GM23248 (cell line): ENCODE measurements around the gene HIP1.
"Not testable (repeated sequence)": the region's sequence is repeated elsewhere in the genome, so short reads cannot be mapped to it uniquely, and the experiment has no call there.

ENCODE experiments used
- EZH2 ChIP-seq: fragments of 200-600 bp; sonication (generic); IDR thresholded peaks from 2 replicates; pipeline ENCODE4 v1.6.1; 2018; ENCODE audit warnings: antibody characterized with exemption, mild to moderate bottlenecking; ENCODE audit not compliant: insufficient read depth, poor library complexity, severe bottlenecking
- EZH2phosphoT487 ChIP-seq: fragments of 200-600 bp; sonication (generic); IDR thresholded peaks from 2 replicates; pipeline ENCODE4 v1.6.1; 2018; ENCODE audit warnings: antibody characterized with exemption, moderate library complexity, mild to moderate bottlenecking, low read depth; ENCODE audit not compliant: insufficient read depth

GRCh38 chr7:75569629-75570282 is 169.0 kb downstream of the HIP1 start:
- TF ChIP-seq EZH2, EZH2phosphoT487: not testable (repeated sequence)
